Measurements from ENCODE around the gene PRKCA.

Gene PRKCA

GRCh38 chr17:66750116-66750515, 447.7 kb downstream of the PRKCA start:
- TF ChIP-seq, protein P1, sequence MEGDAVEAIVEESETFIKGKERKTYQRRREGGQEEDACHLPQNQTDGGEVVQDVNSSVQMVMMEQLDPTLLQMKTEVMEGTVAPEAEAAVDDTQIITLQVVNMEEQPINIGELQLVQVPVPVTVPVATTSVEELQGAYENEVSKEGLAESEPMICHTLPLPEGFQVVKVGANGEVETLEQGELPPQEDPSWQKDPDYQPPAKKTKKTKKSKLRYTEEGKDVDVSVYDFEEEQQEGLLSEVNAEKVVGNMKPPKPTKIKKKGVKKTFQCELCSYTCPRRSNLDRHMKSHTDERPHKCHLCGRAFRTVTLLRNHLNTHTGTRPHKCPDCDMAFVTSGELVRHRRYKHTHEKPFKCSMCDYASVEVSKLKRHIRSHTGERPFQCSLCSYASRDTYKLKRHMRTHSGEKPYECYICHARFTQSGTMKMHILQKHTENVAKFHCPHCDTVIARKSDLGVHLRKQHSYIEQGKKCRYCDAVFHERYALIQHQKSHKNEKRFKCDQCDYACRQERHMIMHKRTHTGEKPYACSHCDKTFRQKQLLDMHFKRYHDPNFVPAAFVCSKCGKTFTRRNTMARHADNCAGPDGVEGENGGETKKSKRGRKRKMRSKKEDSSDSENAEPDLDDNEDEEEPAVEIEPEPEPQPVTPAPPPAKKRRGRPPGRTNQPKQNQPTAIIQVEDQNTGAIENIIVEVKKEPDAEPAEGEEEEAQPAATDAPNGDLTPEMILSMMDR (IDR thresholded peaks at IDR 0.05; ENCODE audit: low read depth, low read length, missing control alignments) = no peak
- no peak overlapping the region for H3K4me3 ChIP-seq (ENCODE audit: low read depth, low read length)
- no peak for DNase-seq (ENCODE audit: low read depth)

DNA sequence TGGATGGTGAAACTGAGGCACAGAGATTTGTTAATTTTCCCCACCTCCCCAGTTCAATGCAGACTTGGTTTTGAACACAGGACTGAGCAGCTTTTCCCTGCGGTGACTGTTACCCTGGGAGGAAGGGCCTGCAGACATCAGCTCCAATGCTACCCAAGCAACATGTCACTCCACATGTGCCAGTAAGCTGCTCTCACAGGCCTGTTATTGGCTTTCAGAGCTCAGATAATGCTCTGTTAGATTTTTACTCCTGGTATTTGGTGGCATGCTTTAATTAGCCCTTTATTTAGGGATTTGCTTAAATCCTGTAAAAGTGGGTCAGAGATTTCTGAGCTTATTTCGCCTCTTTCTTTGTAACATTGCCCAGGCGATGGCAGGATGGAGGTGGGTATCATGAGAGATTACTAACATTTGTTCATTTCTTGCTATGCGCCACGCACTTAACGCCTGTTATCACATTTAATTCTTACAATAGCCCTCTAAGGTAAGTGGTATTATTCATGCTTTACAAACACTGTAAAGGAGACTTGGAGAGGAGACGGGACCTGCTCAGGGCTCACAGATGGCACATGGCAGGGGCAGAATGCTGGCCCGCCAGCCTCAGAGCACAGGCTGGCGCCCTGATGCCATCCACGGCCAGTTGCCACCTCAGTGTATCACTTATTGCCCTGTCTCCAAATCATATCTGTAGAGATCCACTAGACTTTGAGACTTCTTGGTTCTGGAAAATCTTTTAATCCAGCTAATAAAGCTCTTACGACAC, 448.5 kb downstream of the PRKCA start:
- TF ChIP-seq, protein P1 (IDR thresholded peaks at IDR 0.05; ENCODE audit: low read depth, low read length, missing control alignments) = no peak
- no peak overlapping the region for H3K4me3 ChIP-seq (ENCODE audit: low read depth, low read length)
- DNase-seq (ENCODE audit: low read depth) = no peak

DNA sequence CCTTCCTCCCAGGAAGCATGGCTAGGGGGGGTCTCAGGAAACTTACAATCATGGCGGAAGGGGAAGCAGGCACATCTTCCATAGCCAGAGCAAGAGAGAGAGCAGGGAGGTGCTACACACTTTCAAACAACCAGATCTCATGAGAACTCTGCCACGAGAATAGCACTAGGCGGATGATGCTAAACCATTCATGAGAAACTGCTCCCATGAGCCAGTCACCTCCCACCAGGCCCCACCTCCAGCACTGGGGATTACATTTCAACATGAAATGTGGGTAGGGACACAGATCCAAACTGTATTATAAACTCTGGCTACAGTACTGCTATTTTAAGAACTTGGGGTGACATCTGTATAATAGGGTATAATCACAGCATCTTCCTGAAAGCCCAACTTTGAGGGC, 449.4 kb downstream of the PRKCA start:
- no peak for DNase-seq (ENCODE audit: low read depth)
- TF ChIP-seq, protein P1 (IDR thresholded peaks at IDR 0.05; ENCODE audit: low read depth, low read length, missing control alignments) = no peak
- H3K4me3 ChIP-seq (ENCODE audit: low read depth, low read length) = no peak overlapping the region

- H3K4me3 ChIP-seq (ENCODE audit: low read depth, low read length) = no peak overlapping the region
- TF ChIP-seq, protein P1 (IDR thresholded peaks at IDR 0.05; ENCODE audit: low read depth, low read length, missing control alignments) = no peak
- DNase-seq (ENCODE audit: low read depth) = no peak
Observed at GRCh38 chr17:66752411-66752810, 450.0 kb downstream of the PRKCA start.

DNA sequence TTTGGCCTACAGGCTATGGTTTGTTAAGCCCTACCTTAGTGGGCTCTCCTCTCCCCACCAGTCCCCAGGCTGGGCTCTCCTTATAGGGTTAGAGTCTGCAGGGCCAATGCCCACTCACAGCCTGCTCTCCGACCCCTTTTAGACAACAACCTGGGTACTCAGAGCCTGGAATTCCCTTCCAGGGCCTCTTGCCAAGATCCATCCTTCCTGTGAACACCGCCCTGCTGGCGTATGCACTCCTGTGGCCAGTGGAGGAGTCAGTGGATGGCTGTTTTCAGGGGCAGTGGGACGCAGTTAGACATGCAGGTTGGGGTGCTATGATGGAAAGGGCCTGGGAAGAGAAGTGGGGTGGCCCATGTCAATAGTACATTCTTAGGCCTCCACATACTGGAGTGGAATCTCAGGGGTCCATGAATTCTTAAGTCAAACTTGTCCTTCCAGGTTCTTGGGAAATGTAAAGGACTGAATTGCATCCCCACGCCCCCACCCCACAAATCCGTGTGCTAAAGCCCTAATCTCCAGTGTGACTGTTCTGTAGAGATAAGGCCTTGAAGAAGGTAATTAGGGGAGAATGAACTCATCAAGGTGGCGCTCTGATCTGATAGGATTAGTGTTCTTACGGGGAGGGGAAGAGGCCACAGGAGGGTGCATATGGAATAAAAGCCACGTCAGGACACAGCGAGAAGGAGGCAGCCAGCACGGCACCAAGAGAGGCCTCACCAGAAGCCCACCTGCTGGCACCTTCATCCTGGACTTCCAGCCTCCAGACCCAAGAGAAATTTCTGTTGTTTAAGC, 450.9 kb downstream of the PRKCA start:
- H3K4me3 ChIP-seq (ENCODE audit: low read depth, low read length) = no peak overlapping the region
- TF ChIP-seq, protein P1 (IDR thresholded peaks at IDR 0.05; ENCODE audit: low read depth, low read length, missing control alignments) = no peak
- DNase-seq (ENCODE audit: low read depth) = no peak

GRCh38 chr17:66755101-66755943, 452.9 kb downstream of the PRKCA start:
- no peak for DNase-seq (ENCODE audit: low read depth)
- TF ChIP-seq, protein P1 (IDR thresholded peaks at IDR 0.05; ENCODE audit: low read depth, low read length, missing control alignments) = no peak
- no peak overlapping the region for H3K4me3 ChIP-seq (ENCODE audit: low read depth, low read length)

Data from GM12864 (cell line).